NCI-H748 (cell line): ENCODE results near the gene RXFP1.

ENCODE experiments used
- DNase-seq: peaks from one replicate; lab custom pipeline; 2025; ENCODE audit not compliant: unreplicated experiment; lab: John Stamatoyannopoulos, UW

RXFP1 gene

DNA sequence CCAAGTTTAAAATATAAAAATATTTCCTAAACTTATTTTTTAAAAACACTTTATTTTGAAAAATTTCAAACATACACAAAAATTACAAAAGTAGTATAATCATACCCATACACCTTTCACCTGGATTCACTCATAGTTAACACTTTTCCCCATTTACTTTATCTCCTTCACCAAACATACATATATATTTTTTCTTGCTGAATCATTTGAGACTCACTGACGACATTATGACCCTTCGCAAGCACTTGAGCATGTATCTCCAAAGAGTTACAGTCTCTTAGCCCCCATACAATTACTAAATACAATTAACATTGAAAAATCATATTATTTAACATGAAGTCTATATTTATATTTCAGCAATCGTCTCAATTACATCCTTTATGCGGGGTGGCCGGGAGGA, 19.8 kb downstream of the RXFP1 start:
- DNase-seq: no peak

DNA sequence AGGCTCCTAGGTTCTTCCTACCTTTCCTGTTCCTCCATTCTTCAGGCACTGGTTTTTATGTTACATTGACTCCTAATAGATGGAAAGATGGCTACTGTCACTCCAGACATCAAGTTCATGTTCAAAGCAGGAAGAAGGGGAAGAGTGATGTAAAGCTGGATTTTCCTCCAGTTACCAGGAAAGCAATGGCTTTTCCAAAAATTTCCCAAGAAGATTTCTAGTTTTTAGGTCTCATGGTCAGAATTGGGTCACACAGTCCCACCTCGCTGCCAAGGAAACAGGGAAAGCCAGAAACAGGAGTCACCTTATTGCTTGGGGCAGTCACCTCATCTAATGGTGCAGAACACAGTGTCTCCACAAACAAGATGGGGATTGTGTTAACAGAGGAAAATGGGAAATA, 21.5 kb downstream of the RXFP1 start:
- DNase-seq: no peak

DNA sequence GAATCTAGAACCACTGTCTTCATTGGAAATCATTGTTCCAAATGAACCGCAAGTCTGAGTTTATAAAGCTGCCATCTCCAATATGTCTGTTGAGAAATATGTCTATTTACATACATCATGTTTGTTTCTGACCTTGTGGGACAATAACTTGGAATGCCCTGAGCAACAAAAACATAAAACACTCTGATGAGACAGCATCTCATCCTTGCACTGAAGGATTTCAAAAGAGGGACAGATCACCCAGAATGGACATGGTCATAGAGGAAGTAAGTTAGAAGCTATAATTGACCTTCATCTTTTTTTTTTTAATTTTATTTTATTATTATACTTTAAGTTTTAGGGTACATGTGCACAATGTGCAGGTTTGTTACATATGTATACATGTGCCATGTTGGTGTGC, 22.5 kb downstream of the RXFP1 start:
- no peak for DNase-seq

DNA sequence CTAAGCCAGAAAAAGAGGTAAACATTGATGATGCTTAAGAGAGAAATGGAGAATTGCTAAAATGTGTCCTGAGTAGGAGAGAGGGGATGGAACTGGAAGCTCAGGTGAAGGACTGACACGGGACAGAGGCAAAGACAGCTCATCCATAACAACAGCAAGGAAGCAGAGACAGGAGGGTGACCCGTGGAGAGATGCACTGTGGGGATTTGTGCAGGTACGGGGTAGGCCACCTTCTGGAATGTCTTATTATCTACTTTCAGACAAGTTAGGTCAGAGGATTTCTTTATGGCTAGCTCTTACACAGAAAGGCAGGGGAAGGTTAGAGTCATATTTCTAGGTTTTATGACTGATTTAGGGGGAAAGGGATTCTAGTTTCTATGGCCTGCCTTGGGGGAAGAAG, 31.7 kb downstream of the RXFP1 start:
- DNase-seq: no peak

DNA sequence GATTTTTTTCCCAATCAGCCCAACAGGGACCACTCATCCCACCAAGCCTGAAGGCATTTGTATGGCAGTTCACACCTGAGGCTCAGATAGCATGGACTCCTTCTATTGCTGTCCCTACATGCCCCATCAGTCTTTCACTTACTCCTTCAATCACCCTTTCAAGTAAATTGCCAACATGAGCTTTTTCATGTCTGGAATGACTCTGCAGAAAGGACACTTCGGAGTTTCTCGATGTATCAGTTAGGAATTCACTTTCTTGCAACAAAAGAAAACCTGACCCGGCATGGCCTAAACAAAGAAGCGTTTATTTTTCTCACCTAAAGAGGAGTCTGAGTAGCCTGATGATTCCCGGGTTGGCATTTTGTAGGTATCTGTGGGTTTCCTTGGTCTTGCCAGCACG, 38.6 kb downstream of the RXFP1 start:
- no peak for DNase-seq

- no peak for DNase-seq
Measured at GRCh38 chr4:158566860-158567259, 45.2 kb downstream of the RXFP1 start.

DNA sequence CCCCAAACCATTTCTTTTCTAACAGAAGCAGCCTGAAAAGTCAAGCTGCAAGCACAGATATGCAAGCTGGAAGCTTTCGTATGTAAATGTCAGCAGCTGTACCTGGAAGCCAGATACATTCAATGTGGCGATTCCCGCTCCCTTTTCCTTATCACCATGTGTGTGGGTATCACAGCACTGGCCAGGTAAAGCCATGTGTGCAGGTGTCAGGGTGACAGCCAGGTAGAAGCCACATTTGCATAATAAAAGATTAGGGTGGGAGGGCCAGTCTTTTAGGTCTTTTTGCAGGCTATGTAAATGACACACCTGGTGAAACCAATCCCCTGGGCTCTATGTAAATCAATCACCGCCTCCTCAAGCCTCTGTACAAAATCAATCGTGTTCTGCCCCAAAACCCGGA, 50.1 kb downstream of the RXFP1 start:
- peak; percentile 36 for DNase-seq

GRCh38 chr4:158572608-158573007, 50.9 kb downstream of the RXFP1 start:
- no peak for DNase-seq

DNA sequence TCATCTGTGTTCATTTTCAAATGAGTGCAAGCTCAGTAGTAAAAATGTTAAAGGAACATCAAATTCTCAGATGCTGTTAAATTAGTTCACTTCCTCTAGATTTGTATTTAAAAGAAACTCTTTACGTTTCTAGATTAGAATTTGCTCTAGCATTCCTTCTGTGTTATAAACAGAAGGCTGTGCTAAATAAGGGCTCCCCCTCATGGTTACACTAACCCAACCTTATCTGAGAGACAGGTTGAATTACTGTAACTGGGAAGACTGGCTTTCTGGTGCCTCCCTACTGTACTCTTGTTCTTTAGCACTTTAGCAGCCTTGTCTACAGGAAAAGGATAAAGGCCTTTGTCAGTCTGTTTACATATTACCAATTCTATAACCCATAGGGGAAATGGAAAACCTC, 56.8 kb downstream of the RXFP1 start:
- peak; percentile 1 for DNase-seq

DNA sequence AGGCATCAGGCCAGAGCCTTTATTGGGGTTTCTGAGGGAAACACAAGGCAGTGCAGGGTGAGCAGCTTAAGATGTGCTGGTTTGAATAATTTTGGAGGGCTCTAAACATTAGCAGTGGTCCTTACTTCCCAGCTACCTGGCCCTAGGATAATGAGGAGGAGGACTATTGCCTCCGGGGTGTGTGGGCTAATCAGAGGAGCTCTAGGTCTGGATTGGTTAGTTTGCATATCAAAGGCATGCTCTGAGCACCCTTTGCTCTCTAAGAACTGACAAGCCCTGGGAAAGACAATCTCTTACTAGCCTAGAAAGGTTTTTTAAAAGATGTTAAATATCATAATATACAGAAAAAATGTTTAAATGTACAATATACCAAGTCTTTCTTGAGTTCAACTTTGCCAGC, 58.4 kb downstream of the RXFP1 start:
- no peak for DNase-seq

DNA sequence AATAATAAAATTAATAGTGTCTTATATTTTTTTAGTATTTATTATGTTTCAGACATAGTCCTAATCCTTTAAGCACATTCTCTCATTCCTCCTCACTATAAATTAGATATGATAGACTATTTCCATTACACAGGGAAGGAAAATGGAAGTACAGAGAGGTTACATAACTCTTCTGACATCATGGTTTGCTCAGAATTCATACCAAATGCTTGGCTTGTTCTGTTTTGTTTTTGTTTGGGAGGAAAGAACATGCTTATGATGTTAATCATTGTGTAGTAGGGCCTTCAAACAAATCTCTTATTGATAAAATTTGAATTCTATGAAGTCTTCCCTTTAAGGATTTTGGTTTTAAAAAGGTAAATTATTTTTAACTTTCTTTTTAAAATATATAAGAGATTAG, 59.5 kb downstream of the RXFP1 start:
- no peak for DNase-seq

DNA sequence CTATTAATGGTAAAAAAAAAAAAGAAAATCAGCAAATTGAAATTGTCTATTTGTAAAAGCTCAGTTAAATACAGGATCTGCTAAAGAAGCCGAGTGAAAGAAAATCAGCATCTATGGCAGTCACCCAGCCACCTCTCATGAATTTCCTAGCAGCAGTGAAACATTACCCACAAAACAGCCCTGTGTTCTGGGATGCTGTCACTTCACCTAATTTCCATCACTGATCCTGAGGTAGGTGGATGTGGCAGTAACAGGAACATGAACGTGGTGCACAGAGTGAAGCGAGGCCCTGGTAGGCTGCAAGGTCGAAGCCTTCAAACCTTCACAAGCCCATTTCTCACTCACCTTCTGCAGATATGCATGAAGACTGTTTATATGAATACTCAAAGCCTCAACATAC, 65.2 kb downstream of the RXFP1 start:
- DNase-seq: no peak

DNA sequence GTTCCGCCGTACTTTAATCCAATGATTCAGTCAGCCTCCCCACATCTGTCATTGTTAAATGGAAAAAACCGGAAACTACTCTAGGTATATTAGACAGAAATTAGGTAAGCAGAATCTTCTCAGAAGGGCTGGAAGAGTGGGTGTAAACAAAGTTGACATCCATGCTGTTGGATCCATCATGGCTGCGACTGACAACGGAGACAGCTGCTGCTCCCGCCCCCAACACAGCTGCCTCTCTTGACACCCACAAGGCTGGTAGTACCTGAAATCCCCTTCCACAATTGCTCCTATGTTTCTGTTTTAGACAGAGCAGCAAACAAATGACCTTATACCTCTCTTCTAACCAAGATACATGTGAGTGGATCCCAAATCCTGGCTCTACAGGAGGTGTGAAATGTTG, 66.6 kb downstream of the RXFP1 start:
- no peak for DNase-seq

GRCh38 chr4:158588777-158589176, 67.1 kb downstream of the RXFP1 start:
- DNase-seq: peak; percentile 62

GRCh38 chr4:158590306-158590705, 68.6 kb downstream of the RXFP1 start:
- no peak for DNase-seq

DNA sequence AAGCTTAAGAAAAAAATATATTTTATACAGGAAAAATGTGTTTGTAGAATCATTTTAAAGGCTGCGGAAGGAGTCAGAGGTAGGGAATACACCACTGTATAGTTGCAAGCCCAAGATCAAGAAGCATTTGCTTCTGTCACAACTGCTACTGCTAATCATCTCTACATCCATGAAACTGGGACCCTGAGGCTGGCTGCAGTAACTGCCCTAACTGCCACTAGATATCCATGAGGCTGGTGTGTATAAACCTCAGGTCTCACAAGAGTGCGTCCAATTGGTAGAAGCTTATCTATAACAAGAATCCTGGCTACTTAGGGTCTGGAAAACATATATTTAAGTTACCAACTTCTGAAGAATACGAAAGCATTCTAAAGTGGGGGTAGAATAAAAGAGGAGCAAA, 69.1 kb downstream of the RXFP1 start:
- no peak for DNase-seq

GRCh38 chr4:158597879-158598596, 76.4 kb downstream of the RXFP1 start:
- DNase-seq: no peak

DNA sequence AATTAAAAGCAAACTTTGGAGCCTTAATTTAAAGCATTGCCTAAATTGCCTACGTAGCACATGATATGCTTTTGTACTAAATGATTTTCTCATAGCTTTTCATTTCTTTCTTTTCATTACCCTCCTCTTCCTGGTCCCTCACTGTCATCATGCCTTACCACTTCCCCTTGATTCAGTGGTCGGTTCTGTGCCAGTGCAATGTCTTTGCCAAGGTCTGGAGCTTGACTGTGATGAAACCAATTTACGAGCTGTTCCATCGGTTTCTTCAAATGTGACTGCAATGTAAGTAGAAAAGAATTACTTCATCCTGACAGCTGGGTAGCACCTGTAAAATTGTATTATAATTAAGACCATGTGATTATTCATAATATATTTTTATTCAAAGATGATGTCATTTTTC, 77.5 kb downstream of the RXFP1 start:
- no peak for DNase-seq

- DNase-seq: no peak
Measured at GRCh38 chr4:158599765-158600498, 78.2 kb downstream of the RXFP1 start.

- no peak for DNase-seq
Measured at GRCh38 chr4:158604369-158604768, 82.7 kb downstream of the RXFP1 start.

DNA sequence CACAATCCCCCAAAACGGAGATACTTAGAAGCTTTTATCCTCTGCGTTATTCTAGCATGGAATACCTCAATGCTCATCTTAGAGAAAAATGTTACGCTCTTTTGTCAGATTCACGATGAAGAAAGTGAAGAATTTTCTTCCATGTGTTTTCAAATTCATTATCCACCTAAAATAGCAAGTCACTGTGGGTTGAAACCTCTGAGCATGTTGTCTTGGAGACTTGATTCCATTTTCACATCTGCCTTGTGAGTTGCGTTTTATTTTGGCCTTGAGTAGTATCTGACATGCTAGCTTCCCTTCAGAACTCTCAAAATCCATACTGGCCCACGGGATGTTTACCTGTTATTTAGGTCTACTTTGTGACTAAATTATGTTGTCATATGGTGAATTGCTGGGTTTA, 83.7 kb downstream of the RXFP1 start:
- DNase-seq: no peak

- no peak for DNase-seq
Measured at GRCh38 chr4:158606969-158607368, 85.3 kb downstream of the RXFP1 start.

GRCh38 chr4:158609116-158609515, 87.4 kb downstream of the RXFP1 start:
- DNase-seq: no peak
